HCT116 (cell line): ENCODE results near the gene MAP4K2. TPM values are rescaled to one million over a fixed set of nuclear protein-coding genes. Genes with fewer than 3 reads are reported as not detected.
A peak's percentile ranks its signal among the peaks of the same experiment; 100 is the strongest.

ENCODE experiments used
- ATAC-seq: fragments of 200-7000 bp; cut with Tn5 transposase; 2 replicates; pipeline ENCODE4 v1.9.1; 2020; ENCODE audit warnings: mild to moderate bottlenecking, moderate library complexity
- BruUV-seq: library from RNA; stranded (reverse); fragments of 400-500 nt; replicated peaks from 2 replicates; lab custom pipeline; 2021; lab: Mats Ljungman, UMichigan
- CTCF ChIA-PET: fragments of 300-600 bp; sonication (Branson Sonifier 250); formaldehyde crosslinking; loops from one replicate; lab custom pipeline; 2021; ENCODE audit warnings: antibody characterized with exemption; lab: Charles Lee
- POLR2A ChIA-PET: fragments of 300-600, 350-600 bp; sonication (Branson Sonifier 250); formaldehyde crosslinking; loops from one replicate; lab custom pipeline; 2021; ENCODE audit warnings: antibody characterized with exemption; lab: Charles Lee
- RAD21 ChIA-PET, 2 experiments: fragments of 300-600 bp; sonication (Branson Sonifier 250); formaldehyde crosslinking; loops; one replicate each; lab custom pipeline; 2023; ENCODE audit warnings: low total read pairs in 2 of 2; ENCODE audit not compliant: uncharacterized antibody in 2 of 2, unreplicated experiment in 2 of 2, low non-redundant PET in 1 of 2; lab: Charles Lee
- DNase-seq: peaks from one replicate; pipeline ENCODE4 v3.0.0-alpha.2; 2010; ENCODE audit warnings: low read depth, low spot score
- H2AFZ ChIP-seq: fragments of 200-600 bp; shearing (Covaris generic), sonication (generic); 2 replicates; pipeline ENCODE4 v1.6.1; 2017; ENCODE audit warnings: low read depth, mixed run types, mixed read lengths, antibody characterized with exemption, low read length; ENCODE audit not compliant: poor library complexity, severe bottlenecking
- H3K27ac ChIP-seq: 2 replicates; pipeline ENCODE4 v1.5.1; 2012; ENCODE audit warnings: low read depth, low read length
- H3K27me3 ChIP-seq: fragments of 200-600 bp; sonication (generic); 2 replicates; pipeline ENCODE4 v1.6.1; 2016; ENCODE audit warnings: mixed run types, low read length, mixed read lengths; ENCODE audit not compliant: insufficient read depth
- H3K36me3 ChIP-seq, 2 experiments: fragments of 200-500 bp in 1 of 2; fragments of 200-600 bp in 1 of 2; sonication (Bioruptor generic) in 1 of 2; sonication (generic) in 1 of 2; 2 replicates each; pipeline versions ENCODE4 v1.5.1 to v1.6.1; 2014 to 2016; ENCODE audit warnings: low read length in 2 of 2, inconsistent platforms in 1 of 2, mixed read lengths in 1 of 2, mixed run types in 1 of 2; ENCODE audit not compliant: insufficient read depth in 2 of 2, control insufficient read depth in 1 of 2
- H3K4me1 ChIP-seq, 2 experiments: fragments of 200-600 bp in 1 of 2; sonication (generic) in 1 of 2; 2 replicates each; pipeline versions ENCODE4 v1.5.1 to v1.6.1; 2012 to 2017; ENCODE audit warnings: low read length in 2 of 2, inconsistent platforms in 1 of 2, mild to moderate bottlenecking in 1 of 2, mixed read lengths in 1 of 2, mixed run types in 1 of 2, moderate library complexity in 1 of 2; ENCODE audit not compliant: insufficient read depth in 2 of 2, control insufficient read depth in 1 of 2
- H3K4me2 ChIP-seq: fragments of 200-600 bp; sonication (generic); 2 replicates; pipeline ENCODE4 v1.6.1; 2017; ENCODE audit warnings: mixed run types, low read length, mixed read lengths
- H3K4me3 ChIP-seq, 2 experiments: fragments of 200-600 bp in 1 of 2; sonication (generic) in 1 of 2; replicated peaks in 1 of 2; 2 replicates each; pipeline ENCODE4 v1.5.1; 2011 to 2016; ENCODE audit warnings: low read length in 2 of 2, control low read depth in 1 of 2, low read depth in 1 of 2, mild to moderate bottlenecking in 1 of 2, mixed read lengths in 1 of 2, mixed run types in 1 of 2
- H3K79me2 ChIP-seq: fragments of 200-600 bp; sonication (generic); 2 replicates; pipeline ENCODE4 v1.6.1; 2017; ENCODE audit warnings: mild to moderate bottlenecking, mixed run types, low read length, moderate library complexity, mixed read lengths; ENCODE audit not compliant: insufficient read depth
- H3K9ac ChIP-seq: fragments of 200-600 bp; sonication (generic); 2 replicates; pipeline ENCODE4 v1.6.1; 2016; ENCODE audit warnings: low read length, mixed read lengths
- H3K9me2 ChIP-seq: fragments of 200-600 bp; sonication (generic), shearing (Covaris generic); 2 replicates; pipeline ENCODE4 v1.6.1; 2017; ENCODE audit warnings: mixed run types, mild to moderate bottlenecking, moderate library complexity; ENCODE audit not compliant: insufficient read depth
- H3K9me3 ChIP-seq, 2 experiments: fragments of 200-500 bp in 1 of 2; fragments of 200-600 bp in 1 of 2; sonication (Bioruptor generic) in 1 of 2; sonication (generic) in 1 of 2; 2 replicates each; pipeline ENCODE4 v1.6.1; 2014 to 2017; ENCODE audit warnings: low read length in 2 of 2, mixed read lengths in 2 of 2, inconsistent platforms in 1 of 2, low read depth in 1 of 2, mild to moderate bottlenecking in 1 of 2, mixed run types in 1 of 2, moderate library complexity in 1 of 2; ENCODE audit not compliant: control insufficient read depth in 1 of 2, insufficient read depth in 1 of 2
- H4K20me1 ChIP-seq: fragments of 200-600 bp; sonication (generic), shearing (Covaris generic); 2 replicates; pipeline ENCODE4 v1.6.1; 2017; ENCODE audit warnings: mixed run types, mild to moderate bottlenecking, moderate library complexity; ENCODE audit not compliant: insufficient read depth
- CBX3 ChIP-seq: IDR thresholded peaks from 2 replicates; pipeline ENCODE4 v1.6.1; 2012; ENCODE audit warnings: low read depth
- CEBPB ChIP-seq: IDR thresholded peaks from 2 replicates; pipeline ENCODE4 v1.6.1; 2012; ENCODE audit warnings: low read depth
- FOSL1 ChIP-seq: IDR thresholded peaks from 2 replicates; pipeline ENCODE4 v1.6.1; 2012; ENCODE audit warnings: low read depth
- POLR2A ChIP-seq: IDR thresholded peaks from 2 replicates; pipeline ENCODE4 v1.7.0; 2011; ENCODE audit warnings: borderline replicate concordance; ENCODE audit not compliant: insufficient read depth, insufficient read length; ENCODE audit errors: extremely low read depth
- SRF ChIP-seq: IDR thresholded peaks from 2 replicates; pipeline ENCODE4 v1.6.1; 2012; ENCODE audit warnings: low read depth
- YY1 ChIP-seq: IDR thresholded peaks from 2 replicates; pipeline ENCODE4 v1.6.1; 2011; ENCODE audit warnings: low read length, low read depth, moderate library complexity, mild to moderate bottlenecking; ENCODE audit not compliant: insufficient replicate concordance; ENCODE audit errors: extremely low read depth
- ZNF274 ChIP-seq: fragments of 200-500 bp; sonication (Bioruptor generic); IDR thresholded peaks from 2 replicates; pipeline ENCODE4 v1.6.1; 2014; ENCODE audit warnings: mild to moderate bottlenecking, low read depth, low read length, inconsistent platforms
- intact Hi-C: fragments of 100-400 bp; cut with micrococcal nuclease; formaldehyde crosslinking; loops from 2 replicates; pipeline ENCODE4 v1.10.0; 2022
- total RNA-seq: library from RNA; stranded (reverse); gene quantifications from one replicate; pipeline ENCODE4 v1.2.1, GENCODE V29; 2021; ENCODE audit not compliant: unreplicated experiment
- TF ChIP-seq, protein P1 (sequence below): IDR thresholded peaks from 2 replicates; pipeline ENCODE4 v1.6.1; 2012
- TF ChIP-seq, protein P2 (sequence below), 3 experiments: fragments of 200-600 bp in 1 of 3; sonication (generic) in 1 of 3; IDR thresholded peaks in 2 of 3; conservative IDR thresholded peaks in 1 of 3; 2 replicates each; pipeline ENCODE4 v1.5.1; 2012 to 2017; ENCODE audit warnings: low read depth in 2 of 3, low read length in 2 of 3, antibody characterized with exemption in 1 of 3, borderline replicate concordance in 1 of 3, control low read depth in 1 of 3, mild to moderate bottlenecking in 1 of 3, mixed read lengths in 1 of 3, mixed run types in 1 of 3, moderate library complexity in 1 of 3; ENCODE audit not compliant: insufficient read depth in 1 of 3
- TF ChIP-seq, protein P3 (sequence below): IDR thresholded peaks from 2 replicates; pipeline ENCODE4 v1.6.1; 2012

MAP4K2 gene
- total RNA-seq, 1 experiment from 2014 or later = 44.2 TPM

DNA sequence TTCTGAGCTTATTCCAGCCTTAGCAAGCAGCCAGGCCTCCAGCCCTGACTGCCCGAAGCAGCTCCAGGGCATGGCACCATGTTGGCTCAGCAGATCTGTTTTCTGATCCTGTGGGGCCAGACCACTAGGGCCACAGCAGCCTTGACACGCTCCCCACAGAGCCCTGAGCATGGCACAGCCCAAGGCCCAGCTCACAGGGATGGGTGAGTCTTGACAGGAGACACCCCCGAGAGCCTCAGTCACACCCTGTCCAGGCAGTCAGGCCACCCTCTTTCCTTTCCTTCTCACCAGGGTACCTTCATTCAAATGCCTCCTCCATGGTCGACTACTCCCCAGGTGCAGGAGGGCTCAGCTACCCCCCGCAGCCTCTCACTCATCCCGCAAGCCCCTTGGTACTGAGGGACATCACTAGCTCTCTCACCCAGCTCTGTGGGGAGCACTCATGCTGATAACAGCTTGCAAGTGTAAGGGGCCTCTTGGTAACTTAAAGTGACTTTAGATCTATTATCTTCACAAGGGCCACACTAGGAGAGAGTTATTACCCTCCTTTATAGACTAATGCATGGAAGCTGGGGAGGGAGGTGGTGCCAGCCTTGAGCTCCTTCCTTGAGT, 45.3 kb upstream of the MAP4K2 start:
- peaks cover 12% of the 10 kb centered on the region for H3K79me2 ChIP-seq
- no peaks in the 10 kb centered on the region for H4K20me1 ChIP-seq
- no peak for DNase-seq
- H3K4me1 ChIP-seq = peaks cover 69 to 92% of the 10 kb centered on the region in 2 experiments
- TF ChIP-seq YY1 = no peak
- TF ChIP-seq, protein P1, sequence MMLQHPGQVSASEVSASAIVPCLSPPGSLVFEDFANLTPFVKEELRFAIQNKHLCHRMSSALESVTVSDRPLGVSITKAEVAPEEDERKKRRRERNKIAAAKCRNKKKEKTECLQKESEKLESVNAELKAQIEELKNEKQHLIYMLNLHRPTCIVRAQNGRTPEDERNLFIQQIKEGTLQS = no peak
- TF ChIP-seq, protein P2, sequence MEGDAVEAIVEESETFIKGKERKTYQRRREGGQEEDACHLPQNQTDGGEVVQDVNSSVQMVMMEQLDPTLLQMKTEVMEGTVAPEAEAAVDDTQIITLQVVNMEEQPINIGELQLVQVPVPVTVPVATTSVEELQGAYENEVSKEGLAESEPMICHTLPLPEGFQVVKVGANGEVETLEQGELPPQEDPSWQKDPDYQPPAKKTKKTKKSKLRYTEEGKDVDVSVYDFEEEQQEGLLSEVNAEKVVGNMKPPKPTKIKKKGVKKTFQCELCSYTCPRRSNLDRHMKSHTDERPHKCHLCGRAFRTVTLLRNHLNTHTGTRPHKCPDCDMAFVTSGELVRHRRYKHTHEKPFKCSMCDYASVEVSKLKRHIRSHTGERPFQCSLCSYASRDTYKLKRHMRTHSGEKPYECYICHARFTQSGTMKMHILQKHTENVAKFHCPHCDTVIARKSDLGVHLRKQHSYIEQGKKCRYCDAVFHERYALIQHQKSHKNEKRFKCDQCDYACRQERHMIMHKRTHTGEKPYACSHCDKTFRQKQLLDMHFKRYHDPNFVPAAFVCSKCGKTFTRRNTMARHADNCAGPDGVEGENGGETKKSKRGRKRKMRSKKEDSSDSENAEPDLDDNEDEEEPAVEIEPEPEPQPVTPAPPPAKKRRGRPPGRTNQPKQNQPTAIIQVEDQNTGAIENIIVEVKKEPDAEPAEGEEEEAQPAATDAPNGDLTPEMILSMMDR (IDR thresholded peaks at IDR 0.05 in 2 of 3, conservative IDR thresholded peaks at IDR 0.05 in 1 of 3; ENCODE audit: borderline replicate concordance in 1 of 3, insufficient read depth in 1 of 3, low read depth in 2 of 3, low read length in 2 of 3) = no peak
- no peak for TF ChIP-seq CBX3
- no peak for TF ChIP-seq CEBPB
- TF ChIP-seq SRF = no peak
- TF ChIP-seq ZNF274 = no peak
- no peak for TF ChIP-seq POLR2A
- TF ChIP-seq, protein P3, sequence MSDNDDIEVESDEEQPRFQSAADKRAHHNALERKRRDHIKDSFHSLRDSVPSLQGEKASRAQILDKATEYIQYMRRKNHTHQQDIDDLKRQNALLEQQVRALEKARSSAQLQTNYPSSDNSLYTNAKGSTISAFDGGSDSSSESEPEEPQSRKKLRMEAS = no peak
- TF ChIP-seq FOSL1 = no peak
- intact Hi-C loops = loop anchor here (5.0 to 10.0 kb wide), 4 partner anchors 149 to 406 kb away; partner anchors contain the start of genes BATF2, CAPN1 and SNX15
- POLR2A ChIA-PET = interaction anchor here (0.7 to 6.0 kb wide), 8 partner anchors 9 to 287 kb away, joined by 3 to 36 read pairs (median 4); partner anchors contain the start of genes EHD1 and SF1
- no peaks in the 10 kb centered on the region for H3K9me2 ChIP-seq
- H3K9ac ChIP-seq = 0 out of 2 replicates have a peak overlapping the region, but pooled peaks have one; percentile 16
- H3K9me3 ChIP-seq = no peaks in the 10 kb centered on the region
- peak overlapping the region; percentile 61 for H3K27ac ChIP-seq
- H3K4me2 ChIP-seq = peak overlapping the region; percentile 25
- CTCF ChIA-PET = interaction anchor here (0.7 to 7.3 kb wide), 22 partner anchors 8 to 334 kb away, joined by 3 to 112 read pairs (median 4); partner anchors contain the start of genes ARL2, BATF2, CAPN1 and FAU
- H3K27me3 ChIP-seq = no peaks in the 10 kb centered on the region
- BruUV-seq = no TSS peak
- H3K36me3 ChIP-seq = peaks cover 0 to 9% of the 10 kb centered on the region in 2 experiments; a peak in 1 of 4 replicates
- RAD21 ChIA-PET = interaction anchor here (0.6 to 1.4 kb wide), 5 partner anchors 9 to 148 kb away, joined by 3 to 5 read pairs (median 3); partner anchors contain the start of gene BATF2 (in 1 of the 2)
- ATAC-seq = no peak
- no peak overlapping the region for H3K4me3 ChIP-seq
- H2AFZ ChIP-seq = no peak overlapping the region
